HEK293T (cell line): Measurements from ENCODE around the gene GNAL.

ENCODE experiments used
- CTCF ChIA-PET: fragments of 350-600 bp; formaldehyde crosslinking; extraction: SDS; loops from one replicate; lab custom pipeline; 2021; ENCODE audit warnings: antibody characterized with exemption, inconsistent platforms; lab: Yijun Ruan, JAX
- POLR2A ChIA-PET: fragments of 350-600 bp; formaldehyde crosslinking; extraction: SDS; loops from one replicate; lab custom pipeline; 2020; ENCODE audit warnings: antibody characterized with exemption, inconsistent platforms; lab: Yijun Ruan, JAX
- DNase-seq: peaks from one replicate; pipeline ENCODE4 v3.0.0; 2012; ENCODE audit warnings: mixed read lengths; ENCODE audit errors: extremely low spot score
- ARNT ChIP-seq: fragments of 450-650 bp; IDR thresholded peaks from 2 replicates; pipeline ENCODE4 v1.6.1; 2017; ENCODE audit warnings: mild to moderate bottlenecking
- BHLHE40 ChIP-seq: fragments of 450-650 bp; IDR thresholded peaks from 2 replicates; pipeline ENCODE4 v1.6.1; 2016; ENCODE audit warnings: mild to moderate bottlenecking, moderate library complexity, borderline replicate concordance
- CTBP1 ChIP-seq: fragments of 450-650 bp; IDR thresholded peaks from 2 replicates; pipeline ENCODE4 v1.6.1; 2016; ENCODE audit warnings: borderline replicate concordance
- ELF4 ChIP-seq: fragments of 450-650 bp; IDR thresholded peaks from 2 replicates; pipeline ENCODE4 v1.6.1; 2017; ENCODE audit warnings: antibody characterized with exemption
- FOXA1 ChIP-seq: fragments of 450-650 bp; IDR thresholded peaks from 2 replicates; pipeline ENCODE4 v1.6.1; 2016; ENCODE audit warnings: mild to moderate bottlenecking
- FOXK2 ChIP-seq: fragments of 450-650 bp; IDR thresholded peaks from 2 replicates; pipeline ENCODE4 v1.6.1; 2016; ENCODE audit warnings: mild to moderate bottlenecking
- FOXM1 ChIP-seq: fragments of 450-650 bp; IDR thresholded peaks from 2 replicates; pipeline ENCODE4 v1.6.1; 2017; ENCODE audit warnings: mild to moderate bottlenecking, borderline replicate concordance
- HDGF ChIP-seq: fragments of 450-650 bp; IDR thresholded peaks from 2 replicates; pipeline ENCODE4 v1.6.1; 2017; ENCODE audit warnings: antibody characterized with exemption, borderline replicate concordance
- L3MBTL2 ChIP-seq: fragments of 450-650 bp; conservative IDR thresholded peaks from 2 replicates; pipeline ENCODE4 v1.6.1; 2016; ENCODE audit warnings: mild to moderate bottlenecking
- LEF1 ChIP-seq: fragments of 450-650 bp; IDR thresholded peaks from 2 replicates; pipeline ENCODE4 v1.6.1; 2017; ENCODE audit warnings: mild to moderate bottlenecking, borderline replicate concordance
- NFRKB ChIP-seq: fragments of 450-650 bp; IDR thresholded peaks from 2 replicates; pipeline ENCODE4 v1.6.1; 2016; ENCODE audit warnings: mild to moderate bottlenecking, moderate library complexity
- PKNOX1 ChIP-seq: fragments of 450-650 bp; IDR thresholded peaks from 2 replicates; pipeline ENCODE4 v1.6.1; 2016
- SP1 ChIP-seq: fragments of 450-650 bp; IDR thresholded peaks from 2 replicates; pipeline ENCODE4 v1.6.1; 2017
- SUZ12 ChIP-seq: fragments of 450-650 bp; IDR thresholded peaks from 2 replicates; pipeline ENCODE4 v1.6.1; 2016; ENCODE audit warnings: mild to moderate bottlenecking
- TARDBP ChIP-seq: fragments of 450-650 bp; IDR thresholded peaks from 2 replicates; pipeline ENCODE4 v1.6.1; 2016
- ZNF384 ChIP-seq: fragments of 450-650 bp; IDR thresholded peaks from 2 replicates; pipeline ENCODE4 v1.6.1; 2016

Gene GNAL

DNA sequence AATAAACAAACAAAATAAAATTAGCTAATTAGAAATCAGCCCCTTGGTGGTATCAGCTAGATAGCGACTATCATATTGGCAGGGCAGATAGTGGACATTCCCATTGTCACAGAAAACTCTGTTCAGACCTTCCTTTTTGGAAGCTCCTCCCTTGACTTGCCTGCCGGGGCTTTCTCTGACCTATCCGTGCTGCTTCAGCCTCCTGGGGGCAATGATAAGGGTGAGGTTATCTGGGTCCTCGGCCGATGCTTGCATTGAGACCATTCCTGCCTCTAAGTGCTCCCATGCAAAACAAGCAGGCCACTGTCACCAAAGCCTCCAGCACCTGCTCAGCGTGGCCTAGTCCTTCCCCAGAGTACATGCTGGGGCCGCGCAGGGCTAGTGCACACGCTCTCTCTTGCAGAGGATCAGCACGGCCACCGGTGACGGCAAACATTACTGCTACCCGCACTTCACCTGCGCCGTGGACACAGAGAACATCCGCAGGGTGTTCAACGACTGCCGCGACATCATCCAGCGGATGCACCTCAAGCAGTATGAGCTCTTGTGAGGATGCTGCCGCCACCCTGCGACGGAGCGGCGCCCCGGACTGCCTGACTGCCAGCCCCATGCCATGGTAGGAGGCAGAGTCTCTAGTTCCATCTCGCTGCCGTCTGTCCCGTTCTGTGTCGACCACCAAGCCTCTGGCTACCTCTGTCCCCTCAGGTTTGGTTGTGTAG, 191.7 kb downstream of the GNAL start:
- POLR2A ChIA-PET, result no interaction called here
- TF ChIP-seq SP1 (no peak), HDGF (no peak), ELF4 (no peak), LEF1 (no peak), SUZ12 (no peak), TARDBP (no peak), L3MBTL2 (no peak), FOXA1 (no peak), FOXM1 (no peak), ARNT (no peak), ZNF384 (no peak), NFRKB (no peak)
- no peak for DNase-seq
- CTCF ChIA-PET, result no interaction called here

GRCh38 chr18:11882636-11883035, 193.6 kb downstream of the GNAL start:
- POLR2A ChIA-PET, result no interaction called here
- CTCF ChIA-PET, result no interaction called here
- no peak for TF ChIP-seq ELF4
- DNase-seq, result no peak

DNA sequence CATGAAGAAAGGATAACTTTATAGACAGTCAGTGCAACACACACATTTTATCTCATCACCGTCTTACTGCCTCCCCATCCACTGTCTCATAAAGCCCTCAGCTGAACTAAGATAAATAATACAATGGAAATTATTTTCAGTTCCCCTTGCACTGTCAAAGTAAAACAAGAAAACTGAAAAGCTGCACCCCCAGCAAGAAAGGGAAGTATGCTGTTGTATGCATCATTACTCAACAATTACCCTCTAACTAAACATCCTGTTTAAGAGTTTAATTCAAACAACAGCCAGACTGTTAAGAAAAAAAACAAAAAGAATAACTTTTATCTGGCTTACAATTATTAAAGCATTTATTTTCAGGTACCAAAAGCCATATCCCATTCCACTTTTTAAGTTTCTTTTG, 194.1 kb downstream of the GNAL start:
- CTCF ChIA-PET, result no interaction called here
- no peak for TF ChIP-seq HDGF
- no peak for TF ChIP-seq SUZ12
- TF ChIP-seq ZNF384, result no peak
- TF ChIP-seq TARDBP, result no peak
- no peak for TF ChIP-seq FOXA1
- TF ChIP-seq CTBP1, result no peak
- no peak for TF ChIP-seq NFRKB
- TF ChIP-seq L3MBTL2, result no peak
- TF ChIP-seq ELF4, result no peak
- TF ChIP-seq FOXM1, result no peak
- no peak for TF ChIP-seq SP1
- TF ChIP-seq PKNOX1, result no peak
- TF ChIP-seq BHLHE40, result no peak
- no peak for TF ChIP-seq ARNT
- TF ChIP-seq LEF1, result no peak
- TF ChIP-seq FOXK2, result no peak
- DNase-seq, result no peak
- POLR2A ChIA-PET, result no interaction called here

GRCh38 chr18:11884396-11885030, 195.4 kb downstream of the GNAL start:
- no peak for DNase-seq
- POLR2A ChIA-PET, result no interaction called here
- CTCF ChIA-PET, result no interaction called here
- TF ChIP-seq NFRKB (no peak), CTBP1 (no peak), LEF1 (no peak), SUZ12 (no peak), FOXA1 (no peak), L3MBTL2 (no peak), TARDBP (no peak), ARNT (no peak), SP1 (no peak)

GRCh38 chr18:11885278-11885947, 196.3 kb downstream of the GNAL start:
- DNase-seq, result no peak
- POLR2A ChIA-PET, result no interaction called here
- TF ChIP-seq FOXM1 (no peak), SP1 (no peak), NFRKB (no peak), L3MBTL2 (no peak), TARDBP (no peak), FOXA1 (no peak), LEF1 (no peak), BHLHE40 (no peak), ZNF384 (no peak), HDGF (no peak), SUZ12 (no peak), FOXK2 (no peak), CTBP1 (no peak), ARNT (no peak), PKNOX1 (no peak), ELF4 (no peak)
- CTCF ChIA-PET, result no interaction called here

DNA sequence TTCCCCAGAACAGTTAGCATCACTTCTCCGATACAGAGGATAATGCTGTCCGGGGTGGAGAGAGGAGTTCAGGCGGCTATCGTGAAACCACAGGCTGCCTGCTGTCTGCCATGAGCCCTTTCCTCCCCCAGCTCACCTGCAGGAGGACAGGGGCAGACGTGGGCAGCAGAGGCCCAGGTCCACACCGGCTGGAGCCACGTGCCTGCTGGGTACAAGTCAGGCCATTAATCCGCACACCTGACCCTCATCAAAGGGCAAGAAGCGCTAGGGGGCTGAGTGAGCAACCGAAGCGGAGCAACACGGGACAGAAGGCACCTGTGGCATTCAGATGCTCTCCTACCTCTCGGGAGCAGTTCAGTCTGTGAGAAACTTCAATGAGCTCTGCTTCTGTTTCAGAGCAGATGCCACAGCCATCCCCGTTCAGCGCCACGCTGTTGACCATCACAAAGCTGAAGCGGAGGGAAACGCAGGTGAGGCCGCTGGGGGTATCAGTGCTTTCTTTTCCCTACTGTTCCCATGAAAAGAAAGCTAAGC, 197.6 kb downstream of the GNAL start:
- TF ChIP-seq NFRKB, result no peak
- TF ChIP-seq CTBP1, result no peak
- no peak for TF ChIP-seq FOXK2
- no peak for TF ChIP-seq L3MBTL2
- POLR2A ChIA-PET, result no interaction called here
- no peak for DNase-seq
- CTCF ChIA-PET, result no interaction called here
